ENCODE data around the gene KISS1.
"Not testable (repeated sequence)": the region's sequence is repeated elsewhere in the genome, so short reads cannot be mapped to it uniquely, and the experiment has no call there.

KISS1 gene, protein sequence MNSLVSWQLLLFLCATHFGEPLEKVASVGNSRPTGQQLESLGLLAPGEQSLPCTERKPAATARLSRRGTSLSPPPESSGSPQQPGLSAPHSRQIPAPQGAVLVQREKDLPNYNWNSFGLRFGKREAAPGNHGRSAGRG

DNA sequence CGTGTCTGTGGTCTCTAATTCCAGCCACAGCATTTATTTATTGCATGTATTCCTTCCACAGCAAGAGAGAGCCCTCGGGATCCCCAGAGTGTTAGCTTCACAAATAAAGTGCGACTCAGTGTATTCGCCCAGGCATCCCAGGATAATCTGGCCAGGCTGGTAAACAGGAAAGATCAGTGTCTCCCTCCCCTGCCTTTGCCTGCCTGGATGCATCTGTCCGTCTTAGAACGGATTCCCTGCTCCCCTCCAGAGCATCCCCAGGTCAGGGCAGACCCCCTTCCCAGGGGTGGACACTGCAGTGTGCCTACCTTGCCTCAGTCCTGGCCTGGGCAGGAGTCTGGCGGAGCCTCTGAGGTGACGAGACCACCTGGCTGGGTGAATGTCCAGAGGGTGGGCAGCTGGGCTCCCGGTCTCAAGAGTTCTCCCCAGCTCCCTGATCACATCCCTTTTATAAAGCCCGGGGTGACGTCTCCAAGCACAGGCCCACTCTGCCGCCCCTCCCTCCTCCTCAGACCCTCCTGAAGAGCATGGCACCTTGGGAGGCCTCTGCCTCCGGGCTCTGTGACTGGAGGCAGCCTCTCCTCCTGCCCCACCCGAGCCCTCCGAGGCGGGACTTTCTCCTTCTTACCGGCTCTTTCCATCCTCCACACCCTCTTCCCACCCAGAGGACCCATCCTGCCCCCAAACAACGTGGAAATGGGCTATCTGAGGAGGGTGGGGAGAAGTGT is at the start of gene KISS1:
KISS1 (minus strand) TSS at position 424 of the 728 bp plus-strand sequence. CDS start 3,615 bp downstream, outside the sequence.
- Mint-ChIP-seq H3K27ac (no peak within 1 kb of the TSS), H3K9me3 (no peaks in the 10 kb centered on the region), H3K36me3 (ENCODE audit: low read depth) (no peaks in the 10 kb centered on the region), H3K27me3 (ENCODE audit: low read depth, poor library complexity) (peaks cover 86% of the 10 kb centered on the region), H3K4me3 (no peak within 1 kb of the TSS), H3K4me1 (peaks cover 9% of the 10 kb centered on the region)
- TF ChIP-seq, protein P1, sequence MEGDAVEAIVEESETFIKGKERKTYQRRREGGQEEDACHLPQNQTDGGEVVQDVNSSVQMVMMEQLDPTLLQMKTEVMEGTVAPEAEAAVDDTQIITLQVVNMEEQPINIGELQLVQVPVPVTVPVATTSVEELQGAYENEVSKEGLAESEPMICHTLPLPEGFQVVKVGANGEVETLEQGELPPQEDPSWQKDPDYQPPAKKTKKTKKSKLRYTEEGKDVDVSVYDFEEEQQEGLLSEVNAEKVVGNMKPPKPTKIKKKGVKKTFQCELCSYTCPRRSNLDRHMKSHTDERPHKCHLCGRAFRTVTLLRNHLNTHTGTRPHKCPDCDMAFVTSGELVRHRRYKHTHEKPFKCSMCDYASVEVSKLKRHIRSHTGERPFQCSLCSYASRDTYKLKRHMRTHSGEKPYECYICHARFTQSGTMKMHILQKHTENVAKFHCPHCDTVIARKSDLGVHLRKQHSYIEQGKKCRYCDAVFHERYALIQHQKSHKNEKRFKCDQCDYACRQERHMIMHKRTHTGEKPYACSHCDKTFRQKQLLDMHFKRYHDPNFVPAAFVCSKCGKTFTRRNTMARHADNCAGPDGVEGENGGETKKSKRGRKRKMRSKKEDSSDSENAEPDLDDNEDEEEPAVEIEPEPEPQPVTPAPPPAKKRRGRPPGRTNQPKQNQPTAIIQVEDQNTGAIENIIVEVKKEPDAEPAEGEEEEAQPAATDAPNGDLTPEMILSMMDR (IDR thresholded peaks at IDR 0.05) = no peak
- DNase-seq = no peak

DNA sequence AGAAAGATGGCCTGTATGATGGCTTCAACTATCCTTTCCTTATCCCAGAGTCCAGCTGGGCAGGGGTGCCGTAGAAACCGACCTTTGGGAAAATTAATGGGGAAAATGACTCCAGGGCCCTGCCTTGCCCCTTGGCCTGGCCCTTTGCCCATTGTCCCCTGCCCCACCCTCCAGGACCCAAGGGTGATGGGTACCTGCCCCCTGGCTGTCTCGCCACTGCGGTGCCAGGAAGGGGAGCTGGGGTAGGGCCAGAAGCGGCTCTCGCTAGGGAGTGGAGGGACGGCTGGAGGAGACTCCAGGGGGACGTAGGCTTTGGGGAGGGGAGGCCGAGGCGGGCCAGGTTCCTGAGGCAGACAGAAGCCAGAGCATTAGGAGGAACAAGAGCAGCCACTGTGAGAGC is 46.6 kb upstream of the KISS1 start:
- Mint-ChIP-seq H3K4me3 (no peak overlapping the region), H3K27me3 (ENCODE audit: low read depth, poor library complexity) (peaks cover 32% of the 10 kb centered on the region), H3K36me3 (ENCODE audit: low read depth) (no peaks in the 10 kb centered on the region), H3K4me1 (no peaks in the 10 kb centered on the region), H3K27ac (no peak overlapping the region), H3K9me3 (no peaks in the 10 kb centered on the region)
- no peak for DNase-seq
- TF ChIP-seq, protein P1 (IDR thresholded peaks at IDR 0.05) = no peak

DNA sequence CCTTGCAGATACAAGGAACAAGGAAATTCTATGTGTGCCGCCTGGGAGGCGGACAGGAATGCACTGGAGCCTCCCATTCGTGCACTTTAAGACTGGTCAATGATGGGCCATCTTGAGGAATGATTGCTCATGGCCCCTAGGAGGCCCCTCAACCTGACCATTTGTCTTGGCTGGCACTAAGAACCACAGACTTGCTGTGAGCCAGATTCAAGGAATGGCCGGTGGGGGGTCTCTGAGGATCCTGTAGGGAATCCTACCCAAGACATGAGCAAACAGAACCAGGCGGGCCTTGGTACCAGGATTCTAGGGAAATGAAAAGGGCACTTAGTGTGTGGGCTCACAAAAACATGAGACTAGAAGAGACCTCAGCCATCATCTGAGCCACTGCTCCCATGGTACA is 45.6 kb upstream of the KISS1 start:
- Mint-ChIP-seq H3K4me3 (no peak overlapping the region), H3K4me1 (no peaks in the 10 kb centered on the region), H3K36me3 (ENCODE audit: low read depth) (no peaks in the 10 kb centered on the region), H3K27me3 (ENCODE audit: low read depth, poor library complexity) (peaks cover 29% of the 10 kb centered on the region), H3K27ac (no peak overlapping the region), H3K9me3 (no peaks in the 10 kb centered on the region)
- no peak for DNase-seq
- TF ChIP-seq, protein P1 (IDR thresholded peaks at IDR 0.05) = no peak

DNA sequence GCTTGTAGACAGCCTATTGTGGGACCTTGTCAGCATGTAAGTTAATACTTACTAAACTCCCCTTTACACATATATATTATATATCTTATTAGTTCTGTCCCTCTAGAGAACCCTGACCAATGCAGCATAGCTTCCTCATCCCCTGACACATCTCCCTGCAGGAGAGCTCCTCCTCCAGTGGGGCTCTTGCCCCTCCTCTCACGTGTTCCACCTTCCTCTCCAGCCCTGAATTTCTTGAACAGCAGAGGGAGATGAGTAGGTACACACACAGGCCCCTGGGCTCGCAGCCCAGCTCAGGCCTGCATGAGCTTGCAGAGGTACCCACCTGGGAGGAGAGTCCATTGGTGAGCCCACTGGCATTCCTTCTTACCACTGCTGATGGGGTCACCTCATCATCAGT is 44.8 kb upstream of the KISS1 start:
- H3K27ac Mint-ChIP-seq = no peak overlapping the region
- TF ChIP-seq, protein P1 (IDR thresholded peaks at IDR 0.05) = no peak
- peaks cover 4% of the 10 kb centered on the region for H3K36me3 Mint-ChIP-seq (ENCODE audit: low read depth)
- H3K27me3 Mint-ChIP-seq (ENCODE audit: low read depth, poor library complexity) = peaks cover 30% of the 10 kb centered on the region
- no peak for DNase-seq
- no peak overlapping the region for H3K4me3 Mint-ChIP-seq
- peaks cover 5% of the 10 kb centered on the region for H3K9me3 Mint-ChIP-seq
- no peaks in the 10 kb centered on the region for H3K4me1 Mint-ChIP-seq

DNA sequence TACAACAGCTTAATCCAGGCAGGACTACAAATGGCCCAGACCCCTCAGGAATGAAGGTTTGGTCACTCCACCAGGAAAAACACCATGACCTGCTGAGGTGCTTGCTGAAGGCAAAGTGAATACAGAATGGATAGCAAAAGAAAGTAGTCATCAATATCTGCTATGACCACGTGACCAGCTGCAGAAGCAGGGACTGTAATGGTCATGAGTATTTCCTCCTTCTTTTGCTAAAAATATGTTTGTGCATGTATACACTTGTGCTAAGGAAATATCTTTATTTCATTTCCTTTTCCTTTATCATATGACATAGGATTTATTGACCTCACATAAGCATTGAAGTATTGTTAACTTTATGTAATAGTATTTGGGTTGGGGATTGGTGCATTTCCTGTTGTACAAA is 43.9 kb upstream of the KISS1 start:
- TF ChIP-seq, protein P1 (IDR thresholded peaks at IDR 0.05) = no peak
- peaks cover 30% of the 10 kb centered on the region for H3K27me3 Mint-ChIP-seq (ENCODE audit: low read depth, poor library complexity)
- peaks cover 9% of the 10 kb centered on the region for H3K9me3 Mint-ChIP-seq
- no peak overlapping the region for H3K4me3 Mint-ChIP-seq
- no peak overlapping the region for H3K27ac Mint-ChIP-seq
- H3K36me3 Mint-ChIP-seq (ENCODE audit: low read depth) = peaks cover 8% of the 10 kb centered on the region
- H3K4me1 Mint-ChIP-seq = no peaks in the 10 kb centered on the region
- no peak for DNase-seq

DNA sequence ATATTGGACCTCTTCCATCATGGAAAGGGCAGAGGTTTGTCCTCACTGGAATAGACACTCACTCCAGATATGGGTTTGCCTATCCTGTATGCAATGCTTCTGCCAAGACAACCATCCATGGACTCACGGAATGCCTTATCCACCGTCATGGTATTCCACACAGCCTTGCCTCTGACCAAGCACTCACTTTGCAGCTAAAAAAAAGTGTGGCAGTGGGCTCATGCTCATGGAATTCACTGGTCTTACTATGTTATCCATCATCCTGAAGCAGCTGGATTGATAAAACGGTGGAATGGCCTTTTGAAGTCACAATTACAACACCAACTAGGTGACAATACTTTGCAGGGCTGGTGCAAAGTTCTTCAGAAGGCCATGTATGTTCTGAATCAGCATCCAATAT is 43.1 kb upstream of the KISS1 start:
- H3K27ac Mint-ChIP-seq; H3K36me3 Mint-ChIP-seq (ENCODE audit: low read depth); H3K4me1 Mint-ChIP-seq; H3K9me3 Mint-ChIP-seq; DNase-seq; H3K4me3 Mint-ChIP-seq: not testable (repeated sequence)
- H3K27me3 Mint-ChIP-seq (ENCODE audit: low read depth, poor library complexity) = peaks cover 27% of the 10 kb centered on the region

DNA sequence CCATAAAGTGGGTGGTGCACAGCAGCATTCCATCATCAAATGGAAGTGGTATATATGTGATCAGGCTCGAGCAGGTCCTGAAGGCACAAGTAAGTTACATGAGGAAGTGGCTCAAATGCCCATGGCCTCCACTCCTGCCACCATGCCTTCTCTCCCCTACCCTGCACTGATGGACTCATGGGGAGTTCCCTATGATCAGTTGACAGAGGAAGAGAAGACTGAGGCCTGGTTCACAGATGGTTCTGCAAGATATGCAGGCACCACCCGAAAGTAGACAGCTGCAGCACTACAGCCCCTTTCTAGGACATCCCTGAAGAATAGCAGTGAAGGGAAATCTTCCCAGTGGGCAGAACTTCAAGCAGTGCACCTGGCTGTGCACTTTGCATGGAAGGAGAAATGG is 42.2 kb upstream of the KISS1 start:
- not testable (repeated sequence) for H3K4me1 Mint-ChIP-seq; H3K4me3 Mint-ChIP-seq; H3K27ac Mint-ChIP-seq; H3K36me3 Mint-ChIP-seq (ENCODE audit: low read depth); DNase-seq; H3K9me3 Mint-ChIP-seq
- peaks cover 33% of the 10 kb centered on the region for H3K27me3 Mint-ChIP-seq (ENCODE audit: low read depth, poor library complexity)

DNA sequence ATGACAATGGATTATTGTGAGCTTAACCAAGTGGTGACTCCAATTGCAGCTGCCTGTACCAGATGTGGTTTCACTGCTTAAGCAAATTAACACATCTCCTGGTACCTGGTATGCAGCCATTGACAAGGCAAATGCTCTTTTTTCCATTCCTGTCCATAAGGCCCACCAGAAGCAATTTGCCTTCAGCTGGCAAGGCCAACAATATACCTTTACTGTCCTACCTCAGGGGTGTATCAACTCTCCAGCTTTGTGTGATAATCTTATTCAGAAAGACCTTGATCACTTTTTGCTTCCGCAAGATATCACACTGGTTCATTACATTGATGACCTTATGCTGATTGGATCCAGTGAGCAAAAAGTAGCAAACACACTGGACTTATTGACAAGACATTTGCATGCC is 41.2 kb upstream of the KISS1 start:
- not testable (repeated sequence) for H3K4me3 Mint-ChIP-seq; DNase-seq; H3K36me3 Mint-ChIP-seq (ENCODE audit: low read depth); H3K27ac Mint-ChIP-seq; H3K4me1 Mint-ChIP-seq
- Mint-ChIP-seq H3K9me3 (peaks cover 10% of the 10 kb centered on the region), H3K27me3 (ENCODE audit: low read depth, poor library complexity) (peaks cover 39% of the 10 kb centered on the region)
